Stimulated activated naive CD8-positive, alpha-beta T cell treated with anti-CD3 and anti-CD28 coated beads, Interleukin-15, amount 100 ng/mL, for 72 hours (primary cell): ENCODE measurements around the gene ERBB4.
A peak's percentile ranks its signal among the peaks of the same experiment; 100 is the strongest.
"Not testable (repeated sequence)": the region's sequence is repeated elsewhere in the genome, so short reads cannot be mapped to it uniquely, and the experiment has no call there.

Source experiments
- ATAC-seq: fragments of 150-1000 bp; cut with Tn5 transposase; 2 replicates; pipeline ENCODE4 v1.10.0; 2021; ENCODE audit warnings: mild to moderate bottlenecking, moderate library complexity
- DNase-seq, 2 donors: peaks; one replicate each; pipeline ENCODE4 v3.0.0; 2021 to 2022
- H3K27ac Mint-ChIP-seq, 2 donors: one replicate each; pipeline ENCODE4 v1.8.0; 2022; ENCODE audit warnings: mild to moderate bottlenecking in 2 of 2, mixed read lengths in 2 of 2, moderate library complexity in 2 of 2
- H3K27me3 Mint-ChIP-seq: one replicate; pipeline ENCODE4 v1.8.0; 2022; ENCODE audit warnings: mixed read lengths
- H3K4me1 Mint-ChIP-seq: one replicate; pipeline ENCODE4 v1.8.0; 2022; ENCODE audit warnings: mild to moderate bottlenecking, mixed read lengths
- H3K4me3 Mint-ChIP-seq, 2 donors: one replicate each; pipeline ENCODE4 v1.8.0; 2022; ENCODE audit warnings: mild to moderate bottlenecking in 2 of 2, mixed read lengths in 2 of 2, moderate library complexity in 1 of 2
- H3K9me3 Mint-ChIP-seq, 2 donors: one replicate each; pipeline ENCODE4 v1.8.0; 2022; ENCODE audit warnings: mixed read lengths in 2 of 2

The ERBB4 gene

DNA sequence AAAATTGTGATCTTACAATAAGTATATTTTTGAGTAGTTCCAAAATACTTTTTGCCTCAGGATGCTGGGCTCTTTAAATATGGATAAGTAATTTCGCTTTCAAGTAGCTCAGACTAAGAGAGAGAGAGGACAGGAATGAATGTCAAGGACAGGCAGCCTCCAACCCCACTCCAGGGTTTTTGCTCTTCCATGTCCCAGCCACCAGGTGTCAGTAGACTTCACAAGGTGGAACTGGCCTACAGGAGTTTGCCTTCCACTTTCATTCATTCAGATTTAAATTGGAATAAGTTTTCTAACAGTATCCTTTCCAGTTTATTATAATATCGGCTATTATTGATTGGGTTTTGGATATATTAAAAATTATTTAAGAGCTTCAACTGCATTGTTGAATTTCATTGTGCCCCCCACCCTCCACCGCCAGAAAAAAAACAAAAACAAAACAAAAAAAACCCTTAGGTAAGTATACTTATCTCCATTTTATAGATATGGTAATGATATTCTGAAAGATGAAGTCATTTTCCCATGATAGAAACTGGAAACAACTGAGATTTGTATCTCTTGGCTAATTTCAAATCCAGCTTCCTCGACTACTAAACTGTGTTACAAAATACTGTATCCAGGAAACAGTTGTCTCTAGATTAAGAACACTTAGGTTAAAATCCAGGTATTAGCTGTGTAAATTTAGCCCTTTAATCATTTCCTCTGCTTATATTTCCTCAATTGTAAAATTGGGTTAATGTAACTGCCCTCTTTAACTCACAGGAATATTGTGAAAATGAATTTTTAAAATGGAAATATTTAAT, 793.1 kb downstream of the ERBB4 start:
- ATAC-seq, result no peak
- H3K27me3 Mint-ChIP-seq, result no peaks in the 10 kb centered on the region
- DNase-seq, result peak; percentile 14 to 32
- no peak overlapping the region for H3K27ac Mint-ChIP-seq
- no peaks in the 10 kb centered on the region for H3K9me3 Mint-ChIP-seq
- H3K4me1 Mint-ChIP-seq, result no peaks in the 10 kb centered on the region
- H3K4me3 Mint-ChIP-seq, result no peak overlapping the region

DNA sequence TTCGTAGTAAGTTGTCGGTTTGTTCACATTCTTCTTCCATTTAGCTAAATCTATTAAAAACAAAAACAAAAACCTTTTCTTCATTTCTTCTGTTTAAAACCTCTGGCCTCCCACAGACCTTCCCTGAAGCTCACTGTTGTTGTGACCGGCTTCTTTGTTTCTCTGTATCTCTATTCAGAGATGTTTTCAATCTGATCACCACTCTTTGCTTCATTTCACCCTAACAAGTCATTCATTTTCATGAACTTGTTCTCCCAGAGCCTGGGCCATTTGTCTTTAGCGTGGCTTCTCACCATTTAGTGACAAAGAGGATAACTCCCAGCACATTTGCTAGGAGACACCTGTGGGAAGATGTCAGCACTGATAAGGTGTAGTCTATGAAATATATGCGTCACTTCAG, 794.2 kb downstream of the ERBB4 start:
- Mint-ChIP-seq H3K4me1 (no peaks in the 10 kb centered on the region), H3K27ac (no peak overlapping the region), H3K9me3 (no peaks in the 10 kb centered on the region), H3K27me3 (no peaks in the 10 kb centered on the region), H3K4me3 (no peak overlapping the region)
- DNase-seq, result no peak
- ATAC-seq, result no peak

DNA sequence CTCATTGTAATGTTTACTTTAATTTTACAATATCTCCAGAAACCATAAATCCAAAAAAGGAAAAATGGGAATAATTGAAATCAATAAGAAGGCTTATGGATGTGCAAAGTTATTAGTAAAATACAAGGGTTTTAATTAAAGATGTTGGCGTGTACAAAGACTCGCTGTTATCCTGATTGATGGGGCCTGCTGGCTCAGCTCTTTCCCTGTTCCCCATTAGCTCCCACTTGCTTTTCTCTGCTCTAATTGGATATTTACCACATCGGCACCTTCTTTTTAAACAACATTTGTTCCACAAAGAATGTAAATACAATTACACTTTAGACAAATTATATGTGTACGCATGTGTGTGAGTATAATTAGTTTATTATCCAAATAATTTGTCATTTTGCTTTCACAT, 796.6 kb downstream of the ERBB4 start:
- Mint-ChIP-seq H3K9me3 (no peaks in the 10 kb centered on the region), H3K4me3 (no peak overlapping the region), H3K27ac (no peak overlapping the region), H3K4me1 (no peaks in the 10 kb centered on the region), H3K27me3 (no peaks in the 10 kb centered on the region)
- DNase-seq (no peak), ATAC-seq (no peak)

DNA sequence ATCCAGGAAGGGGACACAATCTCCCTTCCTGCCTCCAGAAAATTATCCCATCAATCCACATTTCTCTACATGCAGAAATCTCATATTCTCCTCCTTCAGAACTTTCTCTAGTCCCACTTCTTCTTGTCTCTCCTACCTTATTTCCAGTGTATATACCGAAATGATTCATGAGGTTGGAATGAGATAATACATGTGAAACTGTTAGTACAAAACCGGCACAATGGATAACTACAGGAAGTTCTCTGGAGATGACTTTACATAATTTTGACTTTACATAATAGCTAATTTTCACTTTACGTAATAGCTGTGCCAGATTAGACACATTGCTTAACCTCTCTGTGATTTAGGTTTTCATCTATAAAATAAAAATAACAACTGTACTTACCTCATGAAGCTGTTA, 801.3 kb downstream of the ERBB4 start:
- no peaks in the 10 kb centered on the region for H3K4me1 Mint-ChIP-seq
- no peak for ATAC-seq

DNA sequence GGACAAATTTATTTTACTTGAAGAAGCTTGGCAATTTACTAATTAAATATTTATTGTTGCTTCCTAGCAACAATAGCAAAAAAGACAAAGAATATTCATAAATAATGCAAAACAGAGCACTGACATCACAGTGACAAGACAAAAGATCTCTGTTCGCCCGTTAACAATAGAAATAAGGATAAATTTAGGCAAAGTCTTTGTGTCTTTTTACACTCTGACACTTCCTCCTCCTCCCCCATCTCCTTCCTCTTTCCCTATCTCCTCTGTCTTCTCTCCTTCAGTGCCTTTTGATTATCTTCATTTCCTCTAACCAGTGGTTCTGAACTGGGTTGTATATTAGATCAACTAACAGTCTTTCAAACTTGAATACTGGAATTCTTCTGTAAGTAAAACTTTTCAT, 808.4 kb downstream of the ERBB4 start:
- Mint-ChIP-seq H3K27ac (no peak overlapping the region), H3K4me3 (no peak overlapping the region), H3K4me1 (no peaks in the 10 kb centered on the region), H3K27me3 (no peaks in the 10 kb centered on the region), H3K9me3 (no peaks in the 10 kb centered on the region)
- ATAC-seq, result no peak
- DNase-seq, result no peak

More for the DNA sequence above, 801.3 kb downstream of the ERBB4 start:
- DNase-seq, result no peak
- H3K4me3 Mint-ChIP-seq, result no peak overlapping the region
- no peaks in the 10 kb centered on the region for H3K9me3 Mint-ChIP-seq
- no peaks in the 10 kb centered on the region for H3K27me3 Mint-ChIP-seq
- no peak overlapping the region for H3K27ac Mint-ChIP-seq

DNA sequence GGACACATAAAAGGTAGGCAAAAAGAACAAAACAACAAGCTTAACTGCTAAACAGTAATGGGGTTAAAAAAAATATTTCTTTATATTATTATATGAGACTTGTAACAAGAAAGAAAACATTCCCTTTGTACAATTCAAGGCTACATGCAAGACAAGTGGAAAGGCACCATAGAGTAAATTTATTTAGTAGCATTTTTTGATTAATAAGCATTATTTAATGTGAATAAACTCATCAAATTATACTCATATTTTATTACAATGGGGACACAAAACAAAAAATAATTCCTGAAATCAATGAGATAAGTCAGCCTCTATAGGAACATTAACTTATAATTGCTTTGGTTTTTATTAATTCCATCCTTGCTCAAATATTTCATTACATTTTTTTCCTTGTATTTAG, 809.2 kb downstream of the ERBB4 start:
- DNase-seq (no peak), ATAC-seq (no peak)
- no peak overlapping the region for H3K27ac Mint-ChIP-seq
- H3K4me1 Mint-ChIP-seq, result no peaks in the 10 kb centered on the region
- H3K27me3 Mint-ChIP-seq, result no peaks in the 10 kb centered on the region
- no peak overlapping the region for H3K4me3 Mint-ChIP-seq
- H3K9me3 Mint-ChIP-seq, result no peaks in the 10 kb centered on the region

DNA sequence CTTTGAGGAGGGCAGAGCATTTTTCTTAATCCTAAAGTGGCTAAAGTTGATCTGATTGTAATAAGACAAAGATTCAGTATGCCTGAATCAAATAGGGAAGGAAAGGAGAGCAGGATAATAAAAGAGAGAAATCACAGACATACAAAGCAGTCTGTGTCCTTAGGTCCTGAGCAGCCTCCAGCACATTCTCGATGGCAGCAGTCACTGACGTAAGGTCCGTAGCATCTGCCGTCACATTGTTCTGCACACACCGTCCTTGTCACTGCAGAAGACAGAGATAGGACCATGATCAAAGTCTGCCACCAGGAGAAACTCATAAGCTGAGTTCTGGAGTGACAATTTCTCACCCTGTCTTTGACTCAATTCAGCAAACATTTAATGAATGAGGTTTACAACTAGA, 813.7 kb downstream of the ERBB4 start:
- H3K27me3 Mint-ChIP-seq, result no peaks in the 10 kb centered on the region
- no peak overlapping the region for H3K4me3 Mint-ChIP-seq
- no peaks in the 10 kb centered on the region for H3K9me3 Mint-ChIP-seq
- no peak overlapping the region for H3K27ac Mint-ChIP-seq
- ATAC-seq (no peak), DNase-seq (no peak)
- no peaks in the 10 kb centered on the region for H3K4me1 Mint-ChIP-seq

DNA sequence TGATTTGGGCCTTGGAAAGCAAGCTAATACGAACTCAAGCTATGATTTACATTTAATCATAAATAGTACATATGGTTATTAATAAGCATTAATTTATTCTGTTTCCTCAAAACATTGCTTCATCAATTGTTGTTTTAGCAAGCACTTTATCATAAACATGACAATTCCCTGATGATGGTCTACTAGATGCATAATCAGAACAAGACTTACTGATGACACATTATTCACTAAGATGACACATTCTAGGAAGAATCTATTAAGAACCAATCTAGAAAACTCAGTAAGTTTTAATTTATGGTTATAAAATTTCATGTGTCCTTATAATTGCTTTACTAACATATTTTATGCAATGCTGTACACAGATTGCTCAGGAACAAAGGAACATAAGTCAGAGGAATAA, 815.2 kb downstream of the ERBB4 start:
- H3K4me3 Mint-ChIP-seq, result no peak overlapping the region
- H3K4me1 Mint-ChIP-seq, result no peaks in the 10 kb centered on the region
- H3K9me3 Mint-ChIP-seq, result no peaks in the 10 kb centered on the region
- no peaks in the 10 kb centered on the region for H3K27me3 Mint-ChIP-seq
- H3K27ac Mint-ChIP-seq, result no peak overlapping the region
- no peak for ATAC-seq
- no peak for DNase-seq

DNA sequence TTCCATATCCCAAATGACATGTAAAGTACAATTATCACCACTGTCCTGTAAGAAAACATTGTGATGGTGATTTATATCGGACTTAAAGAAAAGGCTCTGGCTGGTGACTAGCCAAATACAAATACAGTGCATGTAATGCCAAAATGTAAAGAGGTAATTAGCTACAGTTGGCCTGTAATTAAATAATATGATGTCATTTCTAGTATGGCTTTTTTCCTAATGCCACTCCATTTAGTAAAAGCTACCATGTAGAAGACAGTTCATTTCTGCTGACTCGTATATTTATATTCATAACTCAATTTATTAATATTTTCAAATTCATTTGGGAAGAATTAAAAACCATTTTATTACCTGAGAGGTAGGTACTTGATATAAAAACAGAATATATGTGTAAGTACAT, 815.7 kb downstream of the ERBB4 start:
- ATAC-seq, result no peak
- no peaks in the 10 kb centered on the region for H3K4me1 Mint-ChIP-seq
- H3K4me3 Mint-ChIP-seq, result no peak overlapping the region
- no peaks in the 10 kb centered on the region for H3K9me3 Mint-ChIP-seq
- H3K27ac Mint-ChIP-seq, result no peak overlapping the region
- H3K27me3 Mint-ChIP-seq, result no peaks in the 10 kb centered on the region
- DNase-seq, result no peak

DNA sequence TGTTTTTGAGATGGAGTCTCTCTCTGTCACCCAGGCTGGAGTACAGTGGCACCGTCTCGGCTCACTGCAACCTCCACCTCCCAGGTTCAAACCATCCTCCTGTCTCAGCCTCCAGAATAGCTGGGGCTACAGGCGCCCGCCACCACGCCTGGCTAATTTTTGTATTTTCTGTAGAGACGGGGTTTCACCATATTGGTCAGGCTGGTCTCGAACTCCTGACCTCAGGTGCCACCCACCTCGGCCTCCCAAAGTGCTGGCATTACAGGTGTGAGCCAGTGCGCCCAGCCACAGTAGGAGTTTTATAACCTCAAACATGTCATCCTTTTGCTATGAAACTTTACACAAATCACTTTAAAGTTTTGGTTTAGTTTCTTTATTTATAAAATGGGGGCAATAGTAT, 816.7 kb downstream of the ERBB4 start:
- H3K4me3 Mint-ChIP-seq, DNase-seq, H3K27ac Mint-ChIP-seq, ATAC-seq, H3K9me3 Mint-ChIP-seq, H3K27me3 Mint-ChIP-seq, H3K4me1 Mint-ChIP-seq: not testable (repeated sequence)

DNA sequence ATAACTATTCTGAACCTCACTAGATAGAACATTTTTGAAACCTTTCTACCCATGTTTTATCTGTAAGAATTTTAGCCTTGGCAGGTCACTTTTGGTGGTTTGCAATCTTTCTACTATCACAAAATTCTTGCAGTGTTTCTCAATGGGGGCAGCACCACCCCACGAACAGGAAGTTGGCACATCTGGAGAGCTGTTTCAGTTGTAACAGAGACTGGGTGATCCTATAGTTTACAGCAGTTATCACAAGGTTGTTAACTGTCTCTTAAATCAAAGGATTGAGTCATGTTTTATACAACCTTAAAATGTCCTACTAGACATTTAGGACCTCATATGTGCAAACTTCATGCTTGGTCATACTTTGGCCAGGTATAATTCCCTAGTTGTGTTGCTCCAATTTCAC, 829.2 kb downstream of the ERBB4 start:
- Mint-ChIP-seq H3K27me3 (no peaks in the 10 kb centered on the region), H3K27ac (no peak overlapping the region), H3K4me1 (no peaks in the 10 kb centered on the region), H3K9me3 (peaks cover 0 to 7% of the 10 kb centered on the region in 2 donors), H3K4me3 (no peak overlapping the region)
- ATAC-seq, result no peak
- DNase-seq, result no peak

DNA sequence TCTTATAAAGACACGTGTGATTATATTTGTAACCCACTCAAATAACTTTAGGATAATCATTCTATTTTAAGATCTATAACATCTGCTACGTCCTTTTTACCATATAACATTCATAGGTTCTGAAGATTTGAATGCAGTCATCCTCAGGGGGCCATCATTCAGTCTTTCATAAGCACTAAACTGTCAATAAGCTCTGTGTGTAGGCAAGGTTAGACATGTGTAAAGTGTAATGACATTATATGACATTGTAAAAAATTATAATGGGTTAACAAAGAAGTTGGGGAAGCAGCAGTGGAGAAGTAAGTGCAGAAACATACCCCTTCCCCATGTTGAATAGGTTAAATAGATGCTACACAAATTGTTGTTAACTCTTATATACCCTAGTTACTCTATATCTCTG, 845.9 kb downstream of the ERBB4 start:
- no peak for ATAC-seq
- Mint-ChIP-seq H3K4me1 (no peaks in the 10 kb centered on the region), H3K27ac (no peak overlapping the region), H3K4me3 (no peak overlapping the region), H3K27me3 (no peaks in the 10 kb centered on the region), H3K9me3 (peaks cover 6% of the 10 kb centered on the region in 2 donors)
- no peak for DNase-seq

DNA sequence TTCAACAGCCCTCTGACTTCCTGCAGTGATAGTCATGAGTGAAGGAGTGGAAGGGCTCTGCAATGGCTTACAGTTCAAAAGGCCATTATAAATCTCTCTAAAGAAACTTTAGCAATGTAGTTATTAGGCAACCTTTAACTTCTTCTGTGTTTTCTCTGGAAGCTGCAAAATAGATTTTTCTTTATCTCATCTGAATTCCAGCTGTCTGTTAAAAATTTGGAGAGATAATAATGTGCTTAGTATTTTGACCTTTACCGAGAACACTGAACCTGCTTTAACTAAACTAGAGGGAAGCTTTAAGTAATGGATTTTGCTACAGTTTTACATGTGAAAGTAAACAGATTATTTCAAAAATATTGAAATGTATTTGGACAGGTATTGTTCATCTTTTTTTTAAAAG, 847.9 kb downstream of the ERBB4 start:
- no peak overlapping the region for H3K27ac Mint-ChIP-seq
- no peak for ATAC-seq
- peaks cover 6 to 13% of the 10 kb centered on the region in 2 donors for H3K9me3 Mint-ChIP-seq
- H3K4me1 Mint-ChIP-seq, result no peaks in the 10 kb centered on the region
- no peaks in the 10 kb centered on the region for H3K27me3 Mint-ChIP-seq
- DNase-seq, result no peak
- no peak overlapping the region for H3K4me3 Mint-ChIP-seq

DNA sequence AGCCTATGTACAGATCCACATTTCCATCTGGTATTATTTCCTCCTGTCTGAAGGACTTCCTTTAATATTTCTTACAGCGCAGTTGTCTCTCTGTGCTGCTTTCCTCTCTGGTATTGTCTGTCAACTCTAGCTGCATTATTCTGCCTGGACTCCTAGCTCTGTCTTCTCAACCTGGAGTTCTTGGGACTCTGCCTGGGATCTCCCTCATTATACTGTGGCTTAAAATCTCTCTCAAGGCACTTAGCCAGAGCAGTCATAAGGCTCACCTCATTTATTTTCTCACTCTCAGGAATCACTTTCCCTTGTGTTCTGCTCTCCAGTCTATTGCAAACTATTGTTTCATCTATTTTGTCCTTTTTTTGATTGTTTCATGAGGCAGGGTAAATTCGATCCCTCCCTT, 850.4 kb downstream of the ERBB4 start:
- H3K4me1 Mint-ChIP-seq, result no peaks in the 10 kb centered on the region
- ATAC-seq (no peak), DNase-seq (no peak)
- peaks cover 11 to 19% of the 10 kb centered on the region in 2 donors for H3K9me3 Mint-ChIP-seq
- no peak overlapping the region for H3K4me3 Mint-ChIP-seq
- H3K27ac Mint-ChIP-seq, result no peak overlapping the region
- no peaks in the 10 kb centered on the region for H3K27me3 Mint-ChIP-seq

DNA sequence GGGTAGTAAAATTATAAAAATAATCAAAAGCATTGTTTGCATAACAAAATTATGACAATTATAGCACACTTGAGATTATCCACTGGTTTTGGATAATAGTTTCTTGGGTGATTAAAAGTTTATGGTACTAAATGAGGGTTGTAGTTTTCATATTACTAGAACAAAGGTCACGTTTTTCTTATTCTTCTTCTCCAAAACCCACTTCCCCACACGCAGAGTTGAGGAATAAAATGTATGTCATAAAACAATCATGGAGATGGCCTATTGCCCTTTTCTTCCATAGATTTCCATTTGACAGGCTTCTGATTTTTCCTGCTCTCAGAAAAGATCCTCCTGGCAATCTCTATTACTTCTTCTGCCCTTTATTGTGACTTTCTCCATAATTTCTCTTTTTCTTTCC, 863.9 kb downstream of the ERBB4 start:
- ATAC-seq (no peak), DNase-seq (no peak)
- Mint-ChIP-seq H3K4me3 (no peak overlapping the region), H3K27me3 (no peaks in the 10 kb centered on the region), H3K4me1 (no peaks in the 10 kb centered on the region), H3K27ac (no peak overlapping the region), H3K9me3 (no peaks in the 10 kb centered on the region)

DNA sequence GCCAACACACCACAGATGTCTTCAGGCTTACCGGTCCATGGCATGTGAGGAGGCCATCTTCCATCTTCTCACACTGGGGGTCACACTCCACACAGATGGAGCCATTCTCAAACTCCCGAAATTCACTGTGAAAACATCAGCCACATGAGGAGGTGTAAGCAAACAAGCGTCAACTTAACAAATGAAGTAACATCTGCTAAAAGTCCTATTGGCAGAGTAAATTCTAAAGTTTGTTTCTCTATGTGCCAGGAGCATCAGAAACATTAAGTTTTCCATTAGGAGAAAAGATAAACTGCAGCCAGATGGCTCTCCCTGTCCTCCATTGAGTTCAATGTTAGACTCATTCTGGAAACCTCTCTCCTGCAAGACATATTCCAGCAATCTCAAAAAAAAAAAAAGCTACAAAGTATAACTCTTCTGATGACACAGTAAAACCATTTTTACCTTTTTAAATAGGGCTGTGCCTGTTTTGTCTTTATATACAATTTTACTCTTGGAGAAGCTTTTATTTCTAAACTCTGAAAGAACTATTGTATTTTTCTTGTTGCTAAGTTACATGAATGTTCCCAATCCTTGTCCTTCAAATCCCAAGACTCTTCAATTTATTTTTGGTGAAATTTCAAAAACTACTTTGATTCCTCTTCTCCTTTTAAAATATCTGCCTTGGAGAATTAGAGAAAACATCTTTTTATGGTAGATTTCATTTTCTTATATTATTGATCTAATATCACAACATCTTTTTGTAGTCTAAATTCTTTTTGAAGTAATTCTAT, 865.3 kb downstream of the ERBB4 start:
- no peak for DNase-seq
- H3K27ac Mint-ChIP-seq, result no peak overlapping the region

More for the DNA sequence above, 865.3 kb downstream of the ERBB4 start:
- H3K9me3 Mint-ChIP-seq, result no peaks in the 10 kb centered on the region
- no peaks in the 10 kb centered on the region for H3K4me1 Mint-ChIP-seq
- no peak for ATAC-seq
- no peak overlapping the region for H3K4me3 Mint-ChIP-seq
- no peaks in the 10 kb centered on the region for H3K27me3 Mint-ChIP-seq
